ENCODE measurements around the gene SLC43A3.

DNA sequence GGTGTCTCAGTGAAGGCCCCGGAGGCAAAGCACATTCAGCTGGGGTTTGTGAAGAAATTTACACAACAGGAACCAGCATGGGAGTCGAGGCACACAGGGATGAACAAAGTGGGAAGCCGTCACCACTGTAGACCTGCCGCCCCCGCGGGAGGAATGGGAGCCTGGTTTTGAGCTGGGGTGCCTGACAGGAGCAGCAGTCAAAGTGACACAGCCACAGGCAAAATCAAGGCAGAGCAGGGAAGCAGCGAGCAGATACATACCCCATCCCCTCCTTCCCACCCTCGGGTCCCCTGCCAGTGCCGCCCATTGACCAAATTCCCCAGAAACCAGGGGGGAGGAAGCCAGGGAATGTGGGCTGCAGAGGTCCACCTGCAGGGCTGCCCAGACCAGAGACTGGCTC, 67.9 kb downstream of the SLC43A3 start:
- TF ChIP-seq GATA3 (IDR thresholded peaks at IDR 0.05; ENCODE audit: low read depth, low read length) (no peak), GATA2 (IDR thresholded peaks at IDR 0.05; ENCODE audit: low read depth, low read length) (no peak)
